T-cell (primary cell): ENCODE measurements around the gene ZCCHC7. TPM values are rescaled to one million over a fixed set of nuclear protein-coding genes. Genes with fewer than 3 reads are reported as not detected.
"Not testable (repeated sequence)": the region's sequence is repeated elsewhere in the genome, so short reads cannot be mapped to it uniquely, and the experiment has no call there.

Experiments
- ATAC-seq, 4 experiments: fragments of 200-7000 bp in 3 of 4; fragments of 150-1000 bp in 1 of 4; cut with Tn5 transposase; replicated peaks in 1 of 4; 1 replicate in 3 of 4; 2 replicates in 1 of 4; pipeline ENCODE4 v1.10.0; 2021; ENCODE audit warnings: moderate library complexity in 3 of 4, mild to moderate bottlenecking in 2 of 4, moderate number of reproducible peaks in 1 of 4
- CTCF ChIA-PET, 2 donors: fragments of 300-600 bp; sonication (Branson Sonifier 250); formaldehyde crosslinking; loops; one replicate each; lab custom pipeline; 2022; ENCODE audit warnings: antibody characterized with exemption in 2 of 2; lab: Charles Lee
- POLR2A ChIA-PET, 2 donors: fragments of 300-600 bp; sonication (Branson Sonifier 250); formaldehyde crosslinking; loops; one replicate each; lab custom pipeline; 2022; ENCODE audit warnings: antibody characterized with exemption in 2 of 2; lab: Charles Lee
- DNase-seq, 35 experiments: peaks; one replicate each; pipeline versions ENCODE4 v3.0.0 to v3.0.0-alpha.2; 2013 to 2023
- H3K27ac ChIP-seq: one replicate; pipeline ENCODE4 v1.5.1; 2013; ENCODE audit warnings: low read length
- H3K27me3 ChIP-seq, 2 experiments: replicated peaks in 1 of 2; 1 replicate in 1 of 2; 2 replicates in 1 of 2; pipeline versions ENCODE4 v1.6.1 to v1.7.0; 2013; ENCODE audit warnings: low read length in 1 of 2, mixed read lengths in 1 of 2; ENCODE audit not compliant: control insufficient read depth in 2 of 2, insufficient read depth in 2 of 2; ENCODE audit errors: extremely low read depth in 1 of 2
- H3K36me3 ChIP-seq, 2 donors: 1 replicate in 1 of 2; 2 replicates in 1 of 2; pipeline versions ENCODE4 v1.6.1 to v1.7.0; 2013; ENCODE audit warnings: low read length in 1 of 2; ENCODE audit not compliant: control insufficient read depth in 2 of 2, insufficient read depth in 1 of 2; ENCODE audit errors: extremely low read depth in 1 of 2
- H3K4me1 ChIP-seq, 2 experiments: 1 replicate in 1 of 2; 2 replicates in 1 of 2; pipeline versions ENCODE4 v1.6.1 to v1.7.0; 2013; ENCODE audit warnings: low read length in 2 of 2, mixed read lengths in 1 of 2; ENCODE audit not compliant: insufficient read depth in 2 of 2, control insufficient read depth in 1 of 2; ENCODE audit errors: extremely low read depth in 1 of 2
- H3K4me3 ChIP-seq, 2 donors: 1 replicate in 1 of 2; 2 replicates in 1 of 2; pipeline versions ENCODE4 v1.5.1 to v1.7.0; 2013; ENCODE audit warnings: mild to moderate bottlenecking in 2 of 2, low read length in 1 of 2, moderate library complexity in 1 of 2; ENCODE audit not compliant: control insufficient read depth in 1 of 2; ENCODE audit errors: extremely low read depth in 1 of 2
- H3K9me3 ChIP-seq: 2 replicates; pipeline ENCODE4 v1.7.0; 2013
- H3K27ac Mint-ChIP-seq, 2 donors: one replicate each; pipeline ENCODE4 v1.8.0; 2020 to 2021; ENCODE audit warnings: mild to moderate bottlenecking in 2 of 2, mixed read lengths in 2 of 2
- H3K27me3 Mint-ChIP-seq, 2 donors: one replicate each; pipeline ENCODE4 v1.8.0; 2021 to 2022; ENCODE audit warnings: mixed read lengths in 2 of 2
- H3K36me3 Mint-ChIP-seq: one replicate; pipeline ENCODE4 v1.8.0; 2021; ENCODE audit warnings: mixed read lengths
- H3K4me1 Mint-ChIP-seq, 3 donors: one replicate each; pipeline ENCODE4 v1.8.0; 2020 to 2022; ENCODE audit warnings: mixed read lengths in 3 of 3, mild to moderate bottlenecking in 1 of 3
- H3K4me3 Mint-ChIP-seq, 3 donors: one replicate each; pipeline ENCODE4 v1.8.0; 2020 to 2022; ENCODE audit warnings: mild to moderate bottlenecking in 3 of 3, mixed read lengths in 3 of 3, moderate library complexity in 3 of 3
- H3K9me3 Mint-ChIP-seq, 3 donors: one replicate each; pipeline ENCODE4 v1.8.0; 2020 to 2022; ENCODE audit warnings: mixed read lengths in 3 of 3
- WGBS: methylation state at CpG from one replicate; pipeline ENCODE4 v1.1.5; 2013; ENCODE audit warnings: missing lambda C conversion rate; ENCODE audit not compliant: insufficient coverage; 5-methylcytosine and 5-hydroxymethylcytosine counted together
- total RNA-seq, 35 experiments: library from RNA in 6 of 35; stranded (reverse) in 6 of 35; fragments of 120-200 nt in 1 of 35; gene quantifications; one replicate each; pipeline versions ENCODE4 v1.2.1 to v1.2.4 and lab custom pipeline; 2013 to 2026

Gene ZCCHC7
- total RNA-seq, 5 donors from 2014 or later (not counting 1 experiment from before 2014, with no cell fraction given): 29.1 to 44.2 (median 33.5) TPM

- H3K4me1 ChIP-seq: peaks cover 0 to 2% of the 10 kb centered on the region in 2 experiments
- H3K27ac Mint-ChIP-seq: no peak overlapping the region
- ATAC-seq (no peak), DNase-seq (no peak)
- no peaks in the 10 kb centered on the region for H3K9me3 Mint-ChIP-seq
- H3K4me3 ChIP-seq: no peak overlapping the region
- H3K4me1 Mint-ChIP-seq: peaks cover 25 to 38% (median 26%) of the 10 kb centered on the region in 3 donors
- no peaks in the 10 kb centered on the region for H3K27me3 ChIP-seq
- H3K9me3 ChIP-seq: no peaks in the 10 kb centered on the region
- H3K4me3 Mint-ChIP-seq: no peak overlapping the region
- POLR2A ChIA-PET: no interaction called here
- WGBS: no CpG with 5 or more reads among the region's 2 CpGs
- H3K27me3 Mint-ChIP-seq: no peaks in the 10 kb centered on the region
- H3K27ac ChIP-seq: no peak overlapping the region
- CTCF ChIA-PET: no interaction called here
- peaks cover 2 to 14% of the 10 kb centered on the region in 2 donors for H3K36me3 ChIP-seq
- peaks cover 50% of the 10 kb centered on the region for H3K36me3 Mint-ChIP-seq
These were observed 35.2 kb downstream of the ZCCHC7 start for GRCh38 chr9:37155601-37156000.

- CTCF ChIA-PET: no interaction called here
- no peak overlapping the region for H3K27ac ChIP-seq
- Mint-ChIP-seq H3K4me1 (peaks cover 25 to 38% (median 26%) of the 10 kb centered on the region in 3 donors), H3K4me3 (no peak overlapping the region), H3K27ac (no peak overlapping the region), H3K9me3 (no peaks in the 10 kb centered on the region), H3K27me3 (no peaks in the 10 kb centered on the region), H3K36me3 (peaks cover 50% of the 10 kb centered on the region)
- POLR2A ChIA-PET: no interaction called here
- peaks cover 0 to 2% of the 10 kb centered on the region in 2 experiments for H3K4me1 ChIP-seq
- H3K4me3 ChIP-seq: no peak overlapping the region
- ATAC-seq (no peak), DNase-seq (no peak)
- no peaks in the 10 kb centered on the region for H3K9me3 ChIP-seq
- WGBS: 100% methylated on average over 1 of the region's 6 CpGs
- H3K27me3 ChIP-seq: no peaks in the 10 kb centered on the region
- peaks cover 2 to 14% of the 10 kb centered on the region in 2 donors for H3K36me3 ChIP-seq
These were observed 35.8 kb downstream of the ZCCHC7 start for GRCh38 chr9:37156205-37156604.

GRCh38 chr9:37156781-37157356 lies 36.5 kb downstream of the ZCCHC7 start:
- Mint-ChIP-seq H3K4me1 (peaks cover 23 to 40% (median 23%) of the 10 kb centered on the region in 3 donors), H3K9me3 (no peaks in the 10 kb centered on the region), H3K4me3 (no peak overlapping the region), H3K36me3 (peaks cover 54% of the 10 kb centered on the region), H3K27ac (no peak overlapping the region), H3K27me3 (no peaks in the 10 kb centered on the region)
- no peak for ATAC-seq
- Histone ChIP-seq H3K4me1 (peaks cover 0 to 2% of the 10 kb centered on the region in 2 experiments), H3K9me3 (no peaks in the 10 kb centered on the region), H3K27ac (no peak overlapping the region), H3K36me3 (peaks cover 2 to 17% of the 10 kb centered on the region in 2 donors), H3K27me3 (no peaks in the 10 kb centered on the region), H3K4me3 (no peak overlapping the region)
- POLR2A ChIA-PET: no interaction called here
- DNase-seq: no peak
- WGBS: 100% methylated on average over 2 of the region's 4 CpGs
- CTCF ChIA-PET: no interaction called here

GRCh38 chr9:37157726-37158377 lies 37.5 kb downstream of the ZCCHC7 start:
- WGBS: 100% methylated on average over 1 of the region's 4 CpGs
- no peaks in the 10 kb centered on the region for H3K27me3 Mint-ChIP-seq
- ATAC-seq (no peak), DNase-seq (no peak)
- no peak overlapping the region for H3K27ac ChIP-seq
- ChIA-PET POLR2A (no interaction called here), CTCF (no interaction called here)
- H3K36me3 ChIP-seq: peaks cover 2 to 20% of the 10 kb centered on the region in 2 donors
- peaks cover 15 to 36% (median 17%) of the 10 kb centered on the region in 3 donors for H3K4me1 Mint-ChIP-seq
- H3K9me3 ChIP-seq: no peaks in the 10 kb centered on the region
- peaks cover 52% of the 10 kb centered on the region for H3K36me3 Mint-ChIP-seq
- H3K9me3 Mint-ChIP-seq: no peaks in the 10 kb centered on the region
- peak overlapping the region in 1 of 2 donors; percentile 41 for H3K27ac Mint-ChIP-seq
- H3K4me3 Mint-ChIP-seq: no peak overlapping the region
- H3K27me3 ChIP-seq: no peaks in the 10 kb centered on the region
- peaks cover 0 to 2% of the 10 kb centered on the region in 2 experiments for H3K4me1 ChIP-seq
- H3K4me3 ChIP-seq: no peak overlapping the region

- DNase-seq: no peak
- Mint-ChIP-seq H3K27ac (no peak overlapping the region), H3K36me3 (peaks cover 57% of the 10 kb centered on the region), H3K27me3 (no peaks in the 10 kb centered on the region), H3K4me1 (peaks cover 6 to 30% (median 15%) of the 10 kb centered on the region in 3 donors), H3K4me3 (no peak overlapping the region), H3K9me3 (no peaks in the 10 kb centered on the region)
- no peak overlapping the region for H3K4me3 ChIP-seq
- CTCF ChIA-PET: interaction anchor here in 1 of 2 donors (0.6 kb wide), 1 partner anchor 45 kb away, joined by 3 read pairs; no protein-coding TSS in a partner anchor
- H3K9me3 ChIP-seq: no peaks in the 10 kb centered on the region
- peaks cover 0 to 17% of the 10 kb centered on the region in 2 donors for H3K36me3 ChIP-seq
- H3K4me1 ChIP-seq: no peaks in the 10 kb centered on the region
- no peak overlapping the region for H3K27ac ChIP-seq
- no peak for ATAC-seq
- POLR2A ChIA-PET: no interaction called here
- whole genome bisulfite sequencing: 80% methylated on average over 1 of the region's 4 CpGs
- H3K27me3 ChIP-seq: no peaks in the 10 kb centered on the region
These were observed 42.9 kb downstream of the ZCCHC7 start for GRCh38 chr9:37163299-37163698.

- H3K27ac ChIP-seq, POLR2A ChIA-PET, H3K4me3 ChIP-seq, DNase-seq, ATAC-seq, H3K27ac Mint-ChIP-seq, H3K27me3 Mint-ChIP-seq, H3K4me1 ChIP-seq, H3K9me3 Mint-ChIP-seq, H3K4me3 Mint-ChIP-seq, CTCF ChIA-PET, H3K27me3 ChIP-seq, H3K9me3 ChIP-seq: not testable (repeated sequence)
- Mint-ChIP-seq H3K4me1 (peaks cover 8 to 34% (median 18%) of the 10 kb centered on the region in 3 donors), H3K36me3 (peaks cover 63% of the 10 kb centered on the region)
- peaks cover 0 to 14% of the 10 kb centered on the region in 2 donors for H3K36me3 ChIP-seq
- WGBS: 95% methylated on average over 3 of the region's 4 CpGs
These were observed 44.0 kb downstream of the ZCCHC7 start for GRCh38 chr9:37164335-37164734.
